Fibroblast of lung (primary cell): ENCODE measurements around the gene MIEN1. TPM values are rescaled to one million over a fixed set of nuclear protein-coding genes. Genes with fewer than 3 reads are reported as not detected.

ENCODE experiments used
- DNase-seq, 2 donors: peaks; one replicate each; pipeline versions ENCODE4 v3.0.0 to v3.0.0-alpha.2; 2010; ENCODE audit warnings: low read depth in 2 of 2
- H2AFZ ChIP-seq: 2 replicates; pipeline ENCODE4 v1.5.1; 2012; ENCODE audit warnings: low read length, control low read depth, inconsistent platforms
- H3K27ac ChIP-seq: 2 replicates; pipeline ENCODE4 v1.5.1; 2011; ENCODE audit warnings: low read length, control low read depth; ENCODE audit not compliant: insufficient read depth
- H3K27me3 ChIP-seq: 2 replicates; pipeline ENCODE4 v1.5.1; 2011; ENCODE audit warnings: mild to moderate bottlenecking, low read length; ENCODE audit not compliant: control insufficient read depth, insufficient read depth
- H3K36me3 ChIP-seq: 2 replicates; pipeline ENCODE4 v1.5.1; 2011; ENCODE audit warnings: low read length; ENCODE audit not compliant: control insufficient read depth, insufficient read depth
- H3K4me1 ChIP-seq: 2 replicates; pipeline ENCODE4 v1.5.1; 2011; ENCODE audit warnings: low read length; ENCODE audit not compliant: control insufficient read depth, insufficient read depth; ENCODE audit errors: extremely low read depth
- H3K4me2 ChIP-seq: 2 replicates; pipeline ENCODE4 v1.5.1; 2011; ENCODE audit warnings: low read length, control low read depth; ENCODE audit not compliant: insufficient read depth; ENCODE audit errors: extremely low read depth
- H3K4me3 ChIP-seq, 4 experiments: fragments of 200-600 bp in 1 of 4; sonication (generic) in 1 of 4; replicated peaks in 1 of 4; 2 replicates each; pipeline ENCODE4 v1.5.1; 2011 to 2016; ENCODE audit warnings: low read length in 4 of 4, low read depth in 3 of 4, mild to moderate bottlenecking in 3 of 4, control low read depth in 2 of 4, inconsistent platforms in 1 of 4, mixed read lengths in 1 of 4; ENCODE audit not compliant: insufficient read depth in 1 of 4; ENCODE audit errors: control extremely low read depth in 1 of 4
- H3K79me2 ChIP-seq: 2 replicates; pipeline ENCODE4 v1.5.1; 2012; ENCODE audit warnings: mild to moderate bottlenecking, low read length, inconsistent platforms; ENCODE audit not compliant: control insufficient read depth, insufficient read depth
- H3K9ac ChIP-seq: 2 replicates; pipeline ENCODE4 v1.5.1; 2011; ENCODE audit warnings: mild to moderate bottlenecking, low read length, control low read depth; ENCODE audit not compliant: insufficient read depth
- H3K9me3 ChIP-seq: 2 replicates; pipeline ENCODE4 v1.5.1; 2012; ENCODE audit warnings: low read depth, low read length; ENCODE audit not compliant: control insufficient read depth, insufficient read depth
- H4K20me1 ChIP-seq: 2 replicates; pipeline ENCODE4 v1.5.1; 2011; ENCODE audit warnings: low read length; ENCODE audit not compliant: control insufficient read depth, insufficient read depth; ENCODE audit errors: extremely low read depth
- CTCF ChIP-seq, 2 donors: IDR thresholded peaks in 1 of 2; conservative IDR thresholded peaks in 1 of 2; 1 replicate in 1 of 2; 2 replicates in 1 of 2; pipeline ENCODE4 v1.5.1; 2011 to 2012; ENCODE audit warnings: low read length in 2 of 2, control low read depth in 1 of 2, inconsistent platforms in 1 of 2, low read depth in 1 of 2, mild to moderate bottlenecking in 1 of 2
- EZH2 ChIP-seq: IDR thresholded peaks from 2 replicates; pipeline ENCODE4 v1.5.1; 2012; ENCODE audit warnings: low read length, control low read depth, mild to moderate bottlenecking; ENCODE audit errors: missing control alignments
- polyA plus RNA-seq, 2 donors: library from polyadenylated mRNA; depleted of rRNA in 1 of 2; stranded (reverse) in 1 of 2; unstranded in 1 of 2; fragments of >200 nt; gene quantifications; 2 replicates each; pipeline ENCODE4 v1.2.1, GENCODE V29; 2011 to 2012; ENCODE audit warnings: missing spikeins in 1 of 2
- total RNA-seq: library from RNA; depleted of rRNA; stranded (reverse); fragments of >200 nt; gene quantifications from 2 replicates; pipeline ENCODE4 v1.2.1, GENCODE V29; 2014

MIEN1 gene
- total and polyA plus RNA-seq, 2 donors (not counting 1 experiment from before 2014, with no cell fraction given), result 25.6 to 58.0 TPM

GRCh38 chr17:39738983-39739884 lies 8.9 kb upstream of the MIEN1 start:
- H3K4me1 ChIP-seq, result peaks cover 8% of the 10 kb centered on the region
- H4K20me1 ChIP-seq, result no peaks in the 10 kb centered on the region
- DNase-seq, result no peak
- no peak overlapping the region for H3K27ac ChIP-seq
- H3K79me2 ChIP-seq, result no peaks in the 10 kb centered on the region
- H2AFZ ChIP-seq, result peak overlapping the region; percentile 55
- H3K4me3 ChIP-seq, result peak overlapping the region in 1 of 4 experiments; percentile 34
- peak overlapping the region; percentile 44 for H3K4me2 ChIP-seq
- peaks cover 9% of the 10 kb centered on the region for H3K27me3 ChIP-seq
- no peak overlapping the region for H3K9ac ChIP-seq
- no peaks in the 10 kb centered on the region for H3K9me3 ChIP-seq
- H3K36me3 ChIP-seq, result no peaks in the 10 kb centered on the region
- no peak for TF ChIP-seq CTCF (conservative IDR thresholded peaks at IDR 0.05 in 1 of 2, IDR thresholded peaks at IDR 0.05 in 1 of 2; ENCODE audit: low read depth in 1 of 2, low read length in 2 of 2)
- TF ChIP-seq EZH2, result no peak

- peaks cover 9% of the 10 kb centered on the region for H3K27me3 ChIP-seq
- H3K27ac ChIP-seq, result no peak overlapping the region
- no peaks in the 10 kb centered on the region for H4K20me1 ChIP-seq
- no peak for DNase-seq
- TF ChIP-seq CTCF (conservative IDR thresholded peaks at IDR 0.05 in 1 of 2, IDR thresholded peaks at IDR 0.05 in 1 of 2; ENCODE audit: low read depth in 1 of 2, low read length in 2 of 2) (no peak), EZH2 (peak; percentile 6)
- peaks cover 8% of the 10 kb centered on the region for H3K4me1 ChIP-seq
- no peak overlapping the region for H3K9ac ChIP-seq
- no peak overlapping the region for H3K4me3 ChIP-seq
- no peak overlapping the region for H2AFZ ChIP-seq
- H3K36me3 ChIP-seq, result no peaks in the 10 kb centered on the region
- no peaks in the 10 kb centered on the region for H3K79me2 ChIP-seq
- peak overlapping the region; percentile 51 for H3K4me2 ChIP-seq
- no peaks in the 10 kb centered on the region for H3K9me3 ChIP-seq
These were observed 8.2 kb upstream of the MIEN1 start for GRCh38 chr17:39738568-39738901.

- no peaks in the 10 kb centered on the region for H3K36me3 ChIP-seq
- no peak within 1 kb of the TSS for H3K4me3 ChIP-seq
- H4K20me1 ChIP-seq, result no peaks in the 10 kb centered on the region
- H3K79me2 ChIP-seq, result no peaks in the 10 kb centered on the region
- TF ChIP-seq EZH2 (peak; percentile 16), CTCF (conservative IDR thresholded peaks at IDR 0.05 in 1 of 2, IDR thresholded peaks at IDR 0.05 in 1 of 2; ENCODE audit: low read depth in 1 of 2, low read length in 2 of 2) (no peak)
- H3K4me1 ChIP-seq, result peaks cover 8% of the 10 kb centered on the region
- no peaks in the 10 kb centered on the region for H3K9me3 ChIP-seq
- no peak for DNase-seq
- H3K27ac ChIP-seq, result no peak within 1 kb of the TSS
- peak within 1 kb of the TSS; percentile 51 for H3K4me2 ChIP-seq
- no peak within 1 kb of the TSS for H2AFZ ChIP-seq
- H3K27me3 ChIP-seq, result peaks cover 8% of the 10 kb centered on the region
- H3K9ac ChIP-seq, result no peak within 1 kb of the TSS
These were observed 7.6 kb upstream of the MIEN1 start, which contains the start of gene GRB7 for GRCh38 chr17:39737760-39738567. Gene GRB7, plus strand, starts transcription at chr17:39737938. Its CDS starts 4,364 bp downstream, at chr17:39742302.
